NAMALWA (cell line): Measurements from ENCODE around the gene SLC12A9.
A peak's percentile ranks its signal among the peaks of the same experiment; 100 is the strongest.
"Not testable (repeated sequence)": the region's sequence is repeated elsewhere in the genome, so short reads cannot be mapped to it uniquely, and the experiment has no call there.

Experiments
- DNase-seq: peaks from one replicate; pipeline ENCODE4 v3.0.0-alpha.2; 2015; ENCODE audit warnings: low spot score

SLC12A9 gene, protein sequence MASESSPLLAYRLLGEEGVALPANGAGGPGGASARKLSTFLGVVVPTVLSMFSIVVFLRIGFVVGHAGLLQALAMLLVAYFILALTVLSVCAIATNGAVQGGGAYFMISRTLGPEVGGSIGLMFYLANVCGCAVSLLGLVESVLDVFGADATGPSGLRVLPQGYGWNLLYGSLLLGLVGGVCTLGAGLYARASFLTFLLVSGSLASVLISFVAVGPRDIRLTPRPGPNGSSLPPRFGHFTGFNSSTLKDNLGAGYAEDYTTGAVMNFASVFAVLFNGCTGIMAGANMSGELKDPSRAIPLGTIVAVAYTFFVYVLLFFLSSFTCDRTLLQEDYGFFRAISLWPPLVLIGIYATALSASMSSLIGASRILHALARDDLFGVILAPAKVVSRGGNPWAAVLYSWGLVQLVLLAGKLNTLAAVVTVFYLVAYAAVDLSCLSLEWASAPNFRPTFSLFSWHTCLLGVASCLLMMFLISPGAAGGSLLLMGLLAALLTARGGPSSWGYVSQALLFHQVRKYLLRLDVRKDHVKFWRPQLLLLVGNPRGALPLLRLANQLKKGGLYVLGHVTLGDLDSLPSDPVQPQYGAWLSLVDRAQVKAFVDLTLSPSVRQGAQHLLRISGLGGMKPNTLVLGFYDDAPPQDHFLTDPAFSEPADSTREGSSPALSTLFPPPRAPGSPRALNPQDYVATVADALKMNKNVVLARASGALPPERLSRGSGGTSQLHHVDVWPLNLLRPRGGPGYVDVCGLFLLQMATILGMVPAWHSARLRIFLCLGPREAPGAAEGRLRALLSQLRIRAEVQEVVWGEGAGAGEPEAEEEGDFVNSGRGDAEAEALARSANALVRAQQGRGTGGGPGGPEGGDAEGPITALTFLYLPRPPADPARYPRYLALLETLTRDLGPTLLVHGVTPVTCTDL

GRCh38 chr7:100852048-100852872, at the start of gene SLC12A9:
Gene SLC12A9, plus strand, starts transcription at chr7:100852713. Its CDS starts 1,485 bp downstream, at chr7:100854198.
- peak; percentile 93 for DNase-seq

- DNase-seq: peak; percentile 36
Measured at GRCh38 chr7:100802951-100803350, 49.6 kb upstream of the SLC12A9 start.

DNA sequence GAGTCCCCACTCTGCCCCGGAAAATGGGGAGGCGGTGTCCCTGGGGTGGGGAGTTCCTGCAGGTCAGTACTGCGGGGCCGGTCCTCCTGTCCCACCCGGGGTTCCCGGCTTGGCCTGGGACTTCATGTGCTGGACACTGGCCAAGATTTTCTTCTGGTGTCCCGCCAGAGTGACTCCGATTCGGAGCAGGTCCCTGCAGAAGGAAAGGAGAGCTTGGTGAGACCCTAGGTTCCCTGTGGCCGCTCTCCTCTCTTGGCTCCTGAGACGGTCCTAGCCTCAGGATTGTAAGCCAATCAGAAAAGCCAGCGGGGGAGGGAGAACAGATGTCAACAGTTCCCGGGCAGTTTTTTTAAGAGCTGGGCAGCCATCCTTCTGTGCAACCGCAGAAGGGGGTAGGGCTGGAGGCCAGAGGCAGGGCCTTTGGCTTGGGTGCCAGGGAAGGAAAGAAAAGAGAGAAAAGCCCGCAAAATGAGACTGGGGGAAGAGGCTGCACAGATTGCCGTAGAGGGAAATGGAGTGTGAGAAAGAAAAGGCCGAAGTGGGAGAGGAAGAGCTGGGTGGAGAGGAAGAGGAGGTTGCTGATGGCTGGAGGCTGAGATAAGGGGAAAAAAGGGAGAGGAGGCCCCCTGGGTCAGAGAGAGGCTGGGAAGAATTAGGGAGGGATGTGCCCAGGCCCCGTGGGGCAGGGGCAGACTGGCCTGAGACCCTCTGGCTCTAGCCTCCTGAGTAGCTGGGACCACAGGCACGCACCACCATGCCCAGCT, 48.9 kb upstream of the SLC12A9 start:
- DNase-seq: peak; percentile 97

DNA sequence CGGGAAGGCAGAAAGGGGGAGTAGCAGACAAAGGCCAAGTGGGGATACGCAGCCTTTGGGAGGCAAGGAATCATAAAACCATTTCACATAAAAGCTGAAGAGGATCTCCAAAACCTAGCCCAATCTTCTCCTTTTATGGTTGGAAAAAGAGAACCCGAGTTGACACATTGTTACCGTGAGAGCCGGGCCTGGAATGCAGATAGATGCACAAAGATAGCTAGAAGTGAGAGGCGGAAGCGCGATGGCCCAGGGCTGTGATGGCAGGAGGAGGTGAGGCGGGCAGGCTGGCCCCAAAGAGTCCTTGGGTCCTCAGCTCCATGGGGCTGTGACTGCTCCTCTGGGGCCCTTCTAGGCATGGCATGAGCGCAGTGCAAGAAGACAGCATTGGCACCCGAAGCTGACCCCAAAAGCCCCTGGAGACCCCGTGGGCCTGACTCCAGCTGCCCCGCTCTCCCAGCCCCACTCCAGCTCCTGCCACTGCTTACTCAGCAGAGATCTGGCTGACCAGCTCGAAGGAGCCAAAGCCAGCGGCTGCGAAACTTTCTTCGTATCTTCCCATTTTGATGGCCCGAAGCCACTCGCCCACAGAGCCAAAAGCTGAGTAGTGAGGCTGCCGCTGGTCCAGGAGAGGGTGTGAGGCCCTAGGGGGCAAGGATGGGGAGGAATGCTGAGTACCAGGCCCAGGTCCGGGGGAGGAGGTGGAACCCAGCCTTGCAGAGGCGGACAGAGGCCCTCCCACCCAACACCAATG, 47.7 kb upstream of the SLC12A9 start:
- no peak for DNase-seq

DNA sequence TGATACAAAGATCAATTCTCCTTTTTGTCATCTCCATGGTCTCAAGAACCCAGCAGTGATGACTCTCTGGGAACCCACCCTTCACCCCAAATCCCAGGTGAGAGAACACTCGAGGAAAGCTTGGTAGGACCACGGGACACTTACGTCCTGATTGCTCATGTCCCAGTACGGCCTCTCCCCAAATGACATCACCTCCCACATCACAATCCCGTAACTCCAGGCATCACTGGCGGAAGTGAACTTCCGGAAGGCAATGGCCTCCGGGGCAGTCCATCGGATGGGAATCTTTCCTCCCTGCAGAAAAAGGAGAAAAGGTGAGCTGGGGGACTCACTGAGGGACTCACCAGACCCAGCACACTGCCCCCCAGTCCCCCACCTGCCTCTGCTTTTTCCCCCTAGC, 46.2 kb upstream of the SLC12A9 start:
- DNase-seq: no peak

DNA sequence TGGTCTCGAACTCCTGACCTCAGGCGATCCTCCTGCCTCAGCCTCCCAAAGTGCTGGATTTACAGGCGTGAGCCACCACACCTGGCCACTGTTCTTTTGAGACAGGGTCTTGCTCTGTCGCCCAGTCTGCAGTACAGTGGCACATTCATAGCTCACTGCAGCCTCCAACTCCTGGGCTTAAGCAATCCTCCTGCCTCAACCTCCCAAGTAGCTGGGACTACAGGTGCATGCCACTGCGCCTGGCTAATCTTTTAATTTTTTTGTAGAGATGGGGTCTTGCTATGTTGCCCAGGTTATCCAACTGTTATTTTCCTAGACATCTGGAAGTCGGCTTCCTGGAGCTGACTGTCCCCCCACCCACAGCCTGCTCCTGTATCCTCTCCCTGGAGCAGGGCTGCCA, 45.6 kb upstream of the SLC12A9 start:
- DNase-seq: not testable (repeated sequence)

- no peak for DNase-seq
Measured at GRCh38 chr7:100808354-100808875, 44.1 kb upstream of the SLC12A9 start.

GRCh38 chr7:100811480-100811879, 41.0 kb upstream of the SLC12A9 start:
- DNase-seq: no peak

- no peak for DNase-seq
Measured at GRCh38 chr7:100812729-100813128, 39.8 kb upstream of the SLC12A9 start.

DNA sequence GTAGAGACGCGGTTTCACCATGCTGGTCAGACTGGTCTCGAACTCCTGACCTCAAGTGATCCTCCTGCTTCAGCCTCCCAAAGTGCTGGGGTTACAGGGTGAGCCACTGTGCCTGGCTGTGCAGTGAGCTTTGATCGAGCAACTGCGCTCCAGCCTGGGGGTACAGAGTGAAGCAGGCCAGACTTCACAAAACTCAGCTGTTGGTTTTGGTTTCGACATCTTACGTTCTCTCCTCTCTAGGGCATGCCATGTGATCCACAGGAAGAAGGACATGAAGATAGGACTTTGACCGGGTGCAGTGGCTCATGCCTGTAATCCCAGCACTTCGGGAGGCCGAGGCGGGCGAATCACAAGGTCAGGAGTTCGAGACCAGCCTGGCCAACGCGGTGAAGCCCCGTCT, 36.0 kb upstream of the SLC12A9 start:
- not testable (repeated sequence) for DNase-seq

DNA sequence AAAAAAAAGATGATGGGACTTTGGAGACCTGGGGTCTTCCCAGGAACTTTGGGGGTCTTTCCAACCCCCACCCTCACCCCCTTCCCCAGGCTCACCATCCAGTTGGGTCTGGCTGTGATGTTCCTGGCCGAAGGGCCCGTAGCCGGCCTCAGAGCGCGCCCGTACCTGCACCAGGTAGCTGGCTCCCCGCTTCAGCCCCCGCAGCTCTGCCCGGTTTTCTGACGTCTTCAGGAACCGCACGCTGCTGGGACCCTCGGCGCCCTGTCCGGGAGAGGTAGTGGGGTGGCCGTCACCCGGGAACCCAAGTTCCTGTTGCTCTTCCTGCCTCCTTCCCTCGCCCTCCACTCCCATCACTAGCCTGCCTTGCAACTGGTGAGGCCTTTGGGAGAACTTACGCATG, 35.4 kb upstream of the SLC12A9 start:
- DNase-seq: no peak

DNA sequence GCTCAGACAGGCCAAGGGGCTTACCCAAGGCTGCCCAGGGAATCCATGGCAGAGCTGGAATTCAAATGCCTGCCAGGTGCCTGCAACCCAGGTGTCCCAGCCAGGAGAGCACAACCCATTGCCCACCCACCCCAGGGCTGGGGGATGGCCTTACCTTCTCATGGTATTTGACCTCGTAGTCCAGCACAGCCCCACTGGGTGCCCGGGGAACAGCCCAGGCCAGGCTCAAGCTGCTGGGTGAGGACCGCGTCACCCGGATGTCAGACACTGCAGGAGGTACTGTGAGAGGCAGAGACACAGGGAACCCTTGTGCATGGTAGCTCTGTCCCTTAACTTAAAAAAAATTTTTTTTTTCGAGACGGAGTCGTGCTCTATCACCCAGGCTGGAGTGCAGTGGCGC, 34.1 kb upstream of the SLC12A9 start:
- no peak for DNase-seq

- DNase-seq: no peak
Measured at GRCh38 chr7:100818825-100819224, 33.7 kb upstream of the SLC12A9 start.

- no peak for DNase-seq
Measured at GRCh38 chr7:100819586-100819985, 32.9 kb upstream of the SLC12A9 start.

- no peak for DNase-seq
Measured at GRCh38 chr7:100822236-100823139, 30.0 kb upstream of the SLC12A9 start.

GRCh38 chr7:100823140-100823525, 29.4 kb upstream of the SLC12A9 start:
- no peak for DNase-seq

- no peak for DNase-seq
Measured at GRCh38 chr7:100823534-100823933, 29.0 kb upstream of the SLC12A9 start.

DNA sequence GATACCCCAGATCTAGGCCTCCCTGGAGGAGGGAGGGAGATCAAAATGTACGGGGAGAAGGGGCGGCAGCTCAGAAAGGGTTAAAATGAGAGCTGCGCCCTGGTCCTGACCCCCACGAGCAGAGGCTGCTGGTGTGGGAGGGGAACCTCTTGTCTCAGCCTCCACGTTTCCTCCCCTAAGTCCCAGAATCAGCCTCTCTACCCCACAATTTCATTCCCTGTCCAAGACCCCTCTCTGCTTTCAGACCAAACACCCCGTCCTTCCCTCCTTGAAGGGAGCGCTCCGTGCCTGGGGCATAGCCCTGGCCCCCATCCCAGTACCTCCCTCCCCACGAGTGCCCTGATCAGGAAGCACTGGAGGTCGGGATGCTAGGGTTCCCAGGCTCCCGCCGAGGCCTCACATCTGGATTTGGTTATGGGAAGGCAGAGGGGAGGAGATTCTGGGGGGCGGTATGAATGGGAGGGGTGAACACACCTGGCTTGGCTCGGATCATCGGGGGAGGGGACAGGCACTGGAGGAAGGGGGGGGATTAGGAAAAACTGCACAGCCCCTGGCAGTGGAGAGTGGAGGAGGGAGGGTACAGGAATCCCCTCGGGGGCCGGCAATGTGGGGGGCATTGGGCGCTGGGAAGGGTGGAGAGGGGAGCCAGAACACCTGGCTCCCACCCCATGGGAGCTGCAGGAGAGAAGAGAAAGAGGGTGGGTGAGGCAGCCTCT, 27.9 kb upstream of the SLC12A9 start:
- no peak for DNase-seq

GRCh38 chr7:100825215-100825671, 27.3 kb upstream of the SLC12A9 start:
- no peak for DNase-seq
